Myocyte (in vitro differentiated cells): Measurements from ENCODE around the gene NEURL1B. TPM values are rescaled to one million over a fixed set of nuclear protein-coding genes. Genes with fewer than 3 reads are reported as not detected.

Source experiments
- DNase-seq: peaks from one replicate; pipeline ENCODE4 v3.0.0-alpha.2; 2012; ENCODE audit warnings: low read depth
- total RNA-seq: library from RNA; depleted of rRNA; stranded (reverse); fragments of >200 nt; gene quantifications from 2 replicates; pipeline ENCODE4 v1.2.3, GENCODE V29; 2014

The NEURL1B gene
- total RNA-seq, 1 donor from 2014 or later: 3.8 TPM

GRCh38 chr5:172714491-172715420 is 73.7 kb downstream of the NEURL1B start:
- DNase-seq: peak; percentile 85

GRCh38 chr5:172715421-172715780 is 74.3 kb downstream of the NEURL1B start:
- DNase-seq: no peak

- DNase-seq: no peak
These were observed 75.0 kb downstream of the NEURL1B start for GRCh38 chr5:172715931-172716682.

- peak; percentile 87 for DNase-seq
These were observed 75.8 kb downstream of the NEURL1B start for GRCh38 chr5:172716796-172717313.

- no peak for DNase-seq
These were observed 76.6 kb downstream of the NEURL1B start for GRCh38 chr5:172717481-172718195.

GRCh38 chr5:172718527-172719114 is 77.6 kb downstream of the NEURL1B start:
- no peak for DNase-seq

GRCh38 chr5:172719211-172719610 is 78.1 kb downstream of the NEURL1B start:
- no peak for DNase-seq

- DNase-seq: no peak
These were observed 79.6 kb downstream of the NEURL1B start for GRCh38 chr5:172720655-172721054.

GRCh38 chr5:172721455-172722326 is 80.6 kb downstream of the NEURL1B start:
- DNase-seq: no peak

- DNase-seq: no peak
These were observed 81.3 kb downstream of the NEURL1B start for GRCh38 chr5:172722327-172722815.

GRCh38 chr5:172723508-172723907 is 82.4 kb downstream of the NEURL1B start:
- no peak for DNase-seq

- DNase-seq: no peak
These were observed 83.5 kb downstream of the NEURL1B start for GRCh38 chr5:172724242-172725183.

- DNase-seq: no peak
These were observed 84.2 kb downstream of the NEURL1B start for GRCh38 chr5:172725273-172725672.

- no peak for DNase-seq
These were observed 84.7 kb downstream of the NEURL1B start for GRCh38 chr5:172725785-172726184.

- no peak for DNase-seq
These were observed 85.9 kb downstream of the NEURL1B start for GRCh38 chr5:172726966-172727365.

- no peak for DNase-seq
These were observed 86.5 kb downstream of the NEURL1B start for GRCh38 chr5:172727551-172727950.

GRCh38 chr5:172728481-172729241 is 87.6 kb downstream of the NEURL1B start:
- DNase-seq: no peak

- DNase-seq: no peak
These were observed 88.5 kb downstream of the NEURL1B start for GRCh38 chr5:172729588-172729987.
